A673 (cell line): ENCODE data around the gene CMTM7.

ENCODE experiments used
- EZH2 ChIP-seq: fragments of 200-600 bp; sonication (generic); IDR thresholded peaks from 2 replicates; pipeline ENCODE4 v1.6.1; 2017; ENCODE audit warnings: borderline replicate concordance, low read depth, mild to moderate bottlenecking, mixed read lengths, antibody characterized with exemption, low read length; ENCODE audit not compliant: poor library complexity, severe bottlenecking
- TF ChIP-seq, protein P1 (sequence below): fragments of 300-800, 200-600 bp; sonication (generic); conservative IDR thresholded peaks from 2 replicates; pipeline ENCODE4 v1.5.1; 2017; ENCODE audit warnings: low read depth, mild to moderate bottlenecking, antibody characterized with exemption, low read length, moderate library complexity, mixed read lengths

DNA sequence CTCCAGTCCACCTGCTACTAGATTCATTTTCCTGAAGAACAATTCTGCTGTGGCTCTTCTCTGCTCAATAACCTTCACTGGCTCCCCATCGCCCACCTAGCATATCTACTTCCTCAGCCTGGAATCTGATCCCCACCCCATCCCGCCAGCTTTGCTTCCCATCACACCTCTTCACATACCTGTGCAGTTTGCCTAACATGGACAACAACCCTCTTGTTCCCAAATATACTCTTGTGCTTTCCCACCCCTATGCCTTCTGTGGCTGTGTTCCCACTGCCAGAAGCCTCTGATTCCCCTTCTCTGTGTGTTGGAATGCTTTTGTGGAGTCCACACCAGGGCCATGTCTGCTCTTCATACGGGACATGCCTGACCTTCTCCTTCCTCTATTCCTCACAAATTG is 29.5 kb downstream of the CMTM7 start:
- TF ChIP-seq, protein P1, sequence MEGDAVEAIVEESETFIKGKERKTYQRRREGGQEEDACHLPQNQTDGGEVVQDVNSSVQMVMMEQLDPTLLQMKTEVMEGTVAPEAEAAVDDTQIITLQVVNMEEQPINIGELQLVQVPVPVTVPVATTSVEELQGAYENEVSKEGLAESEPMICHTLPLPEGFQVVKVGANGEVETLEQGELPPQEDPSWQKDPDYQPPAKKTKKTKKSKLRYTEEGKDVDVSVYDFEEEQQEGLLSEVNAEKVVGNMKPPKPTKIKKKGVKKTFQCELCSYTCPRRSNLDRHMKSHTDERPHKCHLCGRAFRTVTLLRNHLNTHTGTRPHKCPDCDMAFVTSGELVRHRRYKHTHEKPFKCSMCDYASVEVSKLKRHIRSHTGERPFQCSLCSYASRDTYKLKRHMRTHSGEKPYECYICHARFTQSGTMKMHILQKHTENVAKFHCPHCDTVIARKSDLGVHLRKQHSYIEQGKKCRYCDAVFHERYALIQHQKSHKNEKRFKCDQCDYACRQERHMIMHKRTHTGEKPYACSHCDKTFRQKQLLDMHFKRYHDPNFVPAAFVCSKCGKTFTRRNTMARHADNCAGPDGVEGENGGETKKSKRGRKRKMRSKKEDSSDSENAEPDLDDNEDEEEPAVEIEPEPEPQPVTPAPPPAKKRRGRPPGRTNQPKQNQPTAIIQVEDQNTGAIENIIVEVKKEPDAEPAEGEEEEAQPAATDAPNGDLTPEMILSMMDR = no peak
- TF ChIP-seq EZH2 = no peak
